Skeletal muscle tissue (tissue), 4 donors: ENCODE measurements around the gene NAA10. TPM values are rescaled to one million over a fixed set of nuclear protein-coding genes. Genes with fewer than 3 reads are reported as not detected.

ENCODE experiments used
- H3K27ac ChIP-seq: one replicate; pipeline ENCODE4 v1.7.0; 2013; ENCODE audit warnings: mild to moderate bottlenecking, low read depth, low read length, inconsistent platforms
- H3K27me3 ChIP-seq, 3 donors: one replicate each; pipeline ENCODE4 v1.7.0; 2013; ENCODE audit warnings: low read length in 3 of 3; ENCODE audit not compliant: control insufficient read depth in 3 of 3, insufficient read depth in 3 of 3
- H3K36me3 ChIP-seq, 3 donors: one replicate each; pipeline ENCODE4 v1.7.0; 2013; ENCODE audit warnings: low read length in 3 of 3; ENCODE audit not compliant: control insufficient read depth in 3 of 3, insufficient read depth in 3 of 3
- H3K4me1 ChIP-seq, 3 donors: one replicate each; pipeline ENCODE4 v1.7.0; 2013; ENCODE audit warnings: low read length in 3 of 3, mild to moderate bottlenecking in 3 of 3; ENCODE audit not compliant: control insufficient read depth in 3 of 3, insufficient read depth in 3 of 3
- H3K4me3 ChIP-seq, 3 donors: one replicate each; pipeline ENCODE4 v1.7.0; 2013; ENCODE audit warnings: low read length in 3 of 3
- H3K9ac ChIP-seq, 3 donors: one replicate each; pipeline ENCODE4 v1.7.0; 2013; ENCODE audit warnings: low read length in 3 of 3, mild to moderate bottlenecking in 3 of 3, moderate library complexity in 2 of 3, low read depth in 1 of 3
- H3K9me3 ChIP-seq, 3 donors: one replicate each; pipeline ENCODE4 v1.7.0; 2013; ENCODE audit warnings: low read length in 3 of 3; ENCODE audit not compliant: control insufficient read depth in 3 of 3
- total RNA-seq: library from RNA; depleted of rRNA; stranded (reverse); fragments of >200 nt; gene quantifications from one replicate; pipeline ENCODE4 v1.2.3, GENCODE V29; 2014
- donor health status: Osteomylitis.

The NAA10 gene
- total RNA-seq, 1 donor from 2014 or later = 13.6 TPM

DNA sequence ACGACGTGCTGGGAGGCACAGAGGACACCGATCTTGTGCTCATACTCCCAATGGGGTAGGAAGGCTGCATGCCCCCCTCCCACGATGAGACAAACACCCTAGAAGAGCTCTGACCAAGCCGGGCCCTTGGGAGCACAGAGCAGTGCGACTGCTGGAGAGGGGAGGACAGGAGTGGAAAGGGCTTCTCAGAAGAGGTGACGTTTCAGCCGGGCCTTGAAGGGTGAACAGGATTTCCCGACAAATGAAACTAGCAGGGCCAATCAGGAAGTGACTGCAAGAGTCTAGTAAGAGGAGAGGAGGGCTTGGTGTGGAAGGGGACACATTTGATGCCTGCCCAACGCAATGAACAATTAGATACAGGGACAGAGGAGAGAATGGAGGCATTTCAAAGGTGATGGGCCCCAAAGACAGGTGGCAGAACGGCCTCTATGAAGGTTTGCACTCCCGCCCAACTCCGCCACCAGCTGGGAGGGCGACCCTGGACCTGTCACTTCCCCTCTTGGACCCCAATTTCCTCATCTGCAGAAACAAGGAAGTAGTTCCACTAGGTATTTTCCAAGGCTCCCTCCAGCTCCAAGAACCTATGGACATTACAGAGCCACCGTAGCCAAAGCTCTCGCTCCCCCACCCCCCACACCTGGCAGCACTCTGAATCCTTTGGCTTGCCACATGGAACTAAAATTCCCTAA, 32.8 kb upstream of the NAA10 start:
- Histone ChIP-seq H3K9me3 (no peaks in the 10 kb centered on the region), H3K27me3 (no peaks in the 10 kb centered on the region), H3K27ac (peak overlapping the region; percentile 83), H3K36me3 (peaks cover 0 to 13% (median 5%) of the 10 kb centered on the region in 3 donors), H3K9ac (peak overlapping the region; percentile 70 to 81 (median 73)), H3K4me3 (peak overlapping the region; percentile 61 to 93 (median 88)), H3K4me1 (peaks cover 52 to 65% (median 54%) of the 10 kb centered on the region in 3 donors)

GRCh38 chrX:153966841-153967535, 32.2 kb upstream of the NAA10 start:
- Histone ChIP-seq H3K4me1 (peaks cover 52 to 65% (median 54%) of the 10 kb centered on the region in 3 donors), H3K4me3 (peak overlapping the region; percentile 54 to 93 (median 59)), H3K9ac (peak overlapping the region in 2 of 3 donors; percentile 73 to 81)

DNA sequence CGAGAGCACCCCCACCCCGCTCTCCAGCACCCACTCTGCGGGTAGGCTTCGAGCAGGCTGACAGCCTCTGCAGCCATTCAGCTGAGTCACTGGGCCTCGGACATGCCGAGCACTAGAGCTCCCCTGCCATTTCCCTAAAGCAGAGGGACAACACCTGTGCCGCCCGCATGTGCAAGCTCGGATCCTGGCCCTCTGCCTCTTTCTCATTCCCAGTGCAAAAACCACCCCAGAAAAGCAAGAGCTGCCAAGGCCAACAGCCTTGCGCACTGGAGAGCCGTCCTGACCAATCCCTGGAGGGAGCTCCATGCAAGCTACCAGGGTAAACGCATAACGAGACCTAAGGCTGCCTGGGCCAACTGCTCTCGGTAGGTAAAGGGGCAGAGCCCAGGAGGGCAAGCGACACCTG, 31.4 kb upstream of the NAA10 start:
- Histone ChIP-seq H3K27me3 (no peaks in the 10 kb centered on the region), H3K4me1 (peaks cover 52 to 65% (median 54%) of the 10 kb centered on the region in 3 donors), H3K27ac (peak overlapping the region; percentile 83), H3K4me3 (peak overlapping the region; percentile 54 to 93 (median 59)), H3K9ac (peak overlapping the region; percentile 57 to 81 (median 73)), H3K36me3 (peaks cover 12 to 26% (median 16%) of the 10 kb centered on the region in 3 donors), H3K9me3 (no peaks in the 10 kb centered on the region)

More at GRCh38 chrX:153966841-153967535, 32.2 kb upstream of the NAA10 start:
- Histone ChIP-seq H3K27me3 (no peaks in the 10 kb centered on the region), H3K9me3 (no peaks in the 10 kb centered on the region), H3K36me3 (peaks cover 5 to 19% (median 11%) of the 10 kb centered on the region in 3 donors), H3K27ac (peak overlapping the region; percentile 83)

DNA sequence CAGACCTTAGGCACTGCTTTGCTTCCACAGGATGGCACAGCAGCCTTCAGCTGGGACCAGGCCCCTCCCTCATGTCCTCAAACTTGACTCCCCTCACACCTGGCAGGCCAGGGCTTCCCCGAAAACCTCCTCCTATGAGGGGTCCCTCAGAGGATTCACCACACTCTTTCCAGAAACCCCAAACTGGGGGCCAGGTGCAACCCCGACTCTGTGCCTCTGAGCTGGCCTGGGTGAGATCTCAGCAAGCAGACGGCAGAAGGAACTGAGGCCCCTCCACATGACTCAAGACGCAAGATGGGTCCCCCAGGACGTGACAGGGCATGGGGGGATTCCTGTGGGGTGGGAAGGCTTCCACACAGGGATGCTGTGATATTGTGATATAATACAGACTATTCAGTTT, 30.6 kb upstream of the NAA10 start:
- Histone ChIP-seq H3K36me3 (peaks cover 20 to 35% (median 21%) of the 10 kb centered on the region in 3 donors), H3K27me3 (no peaks in the 10 kb centered on the region), H3K4me1 (peaks cover 52 to 61% (median 54%) of the 10 kb centered on the region in 3 donors), H3K9me3 (no peaks in the 10 kb centered on the region), H3K27ac (peak overlapping the region; percentile 83), H3K9ac (peak overlapping the region in 1 of 3 donors; percentile 50), H3K4me3 (no peak overlapping the region)

DNA sequence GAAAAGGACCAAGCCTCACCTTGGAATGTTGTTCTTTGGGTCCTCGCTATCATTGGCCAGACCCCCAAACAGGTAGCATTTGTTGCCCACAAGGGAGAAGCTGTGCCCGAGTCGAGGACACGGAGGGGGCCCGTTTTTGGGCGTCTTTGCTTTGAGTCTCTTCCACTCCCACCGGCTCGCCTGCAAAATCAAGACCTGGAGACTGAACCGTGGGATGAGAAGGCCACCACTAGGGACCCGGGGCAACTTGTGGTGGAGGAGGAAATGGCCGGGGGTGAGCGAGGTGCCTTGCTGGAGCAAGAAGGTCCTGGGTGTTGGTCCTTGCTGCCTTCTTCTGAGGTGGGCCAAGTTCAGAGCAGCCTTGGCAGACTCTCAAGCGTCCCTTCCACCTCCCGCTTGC, 29.3 kb upstream of the NAA10 start:
- Histone ChIP-seq H3K9ac (no peak overlapping the region), H3K27ac (no peak overlapping the region), H3K4me3 (no peak overlapping the region), H3K4me1 (peaks cover 46 to 53% (median 47%) of the 10 kb centered on the region in 3 donors), H3K9me3 (no peaks in the 10 kb centered on the region), H3K27me3 (no peaks in the 10 kb centered on the region), H3K36me3 (peaks cover 32 to 46% (median 33%) of the 10 kb centered on the region in 3 donors)

GRCh38 chrX:153963546-153963945, 28.7 kb upstream of the NAA10 start:
- H3K36me3 ChIP-seq = peaks cover 37 to 51% (median 38%) of the 10 kb centered on the region in 3 donors

DNA sequence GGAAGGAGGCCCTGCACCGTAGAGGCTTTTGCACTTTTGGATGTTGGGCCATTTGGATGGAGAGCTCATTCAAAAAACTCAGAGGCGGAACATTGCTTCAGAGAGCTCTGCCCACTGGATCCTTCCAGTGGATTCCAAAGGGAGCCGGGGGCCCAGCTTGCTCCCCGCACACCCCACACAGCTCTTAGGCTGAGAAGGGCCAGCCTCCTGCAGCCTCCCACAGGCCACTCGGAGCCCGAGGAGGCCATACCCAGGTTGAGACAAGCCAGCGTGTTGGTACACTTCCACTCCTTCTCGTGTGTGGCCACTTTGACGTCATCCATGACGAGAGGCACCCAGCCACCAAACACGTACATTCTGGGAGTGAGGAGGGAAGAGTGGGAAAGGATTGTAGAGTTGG, 26.5 kb upstream of the NAA10 start:
- Histone ChIP-seq H3K4me1 (peaks cover 20 to 25% (median 21%) of the 10 kb centered on the region in 3 donors), H3K27ac (no peak overlapping the region), H3K27me3 (no peaks in the 10 kb centered on the region), H3K9me3 (no peaks in the 10 kb centered on the region), H3K4me3 (no peak overlapping the region), H3K9ac (no peak overlapping the region), H3K36me3 (peaks cover 57 to 70% (median 59%) of the 10 kb centered on the region in 3 donors)

More at GRCh38 chrX:153963546-153963945, 28.7 kb upstream of the NAA10 start:
- Histone ChIP-seq H3K9me3 (no peaks in the 10 kb centered on the region), H3K27me3 (no peaks in the 10 kb centered on the region), H3K4me3 (no peak overlapping the region), H3K4me1 (peaks cover 42 to 47% (median 44%) of the 10 kb centered on the region in 3 donors), H3K9ac (peak overlapping the region in 1 of 3 donors; percentile 8), H3K27ac (no peak overlapping the region)

DNA sequence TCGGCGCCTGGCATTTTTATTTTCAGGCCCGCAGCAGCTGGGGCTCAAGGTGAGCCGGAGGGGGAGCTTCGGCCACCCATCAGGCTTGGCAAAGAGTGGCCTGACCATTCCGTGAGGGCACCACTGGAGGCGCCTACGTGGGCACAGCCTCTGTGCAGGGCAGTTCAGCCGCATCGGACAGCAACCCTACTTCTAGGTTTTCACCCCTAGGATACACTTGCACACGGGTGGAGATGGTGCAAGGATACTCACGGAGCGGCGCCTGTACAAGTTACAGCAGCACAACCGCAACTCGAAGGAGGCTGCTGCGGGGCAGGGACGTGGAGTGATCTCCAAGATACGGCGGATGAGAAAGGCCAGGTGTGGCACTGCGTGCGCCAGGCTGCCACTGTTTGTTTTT, 25.9 kb upstream of the NAA10 start:
- no peak overlapping the region for H3K4me3 ChIP-seq
- H3K27ac ChIP-seq = no peak overlapping the region
- no peaks in the 10 kb centered on the region for H3K9me3 ChIP-seq
- H3K9ac ChIP-seq = no peak overlapping the region
- H3K36me3 ChIP-seq = peaks cover 63 to 75% (median 64%) of the 10 kb centered on the region in 3 donors
- no peaks in the 10 kb centered on the region for H3K27me3 ChIP-seq
- H3K4me1 ChIP-seq = peaks cover 15 to 20% (median 16%) of the 10 kb centered on the region in 3 donors

DNA sequence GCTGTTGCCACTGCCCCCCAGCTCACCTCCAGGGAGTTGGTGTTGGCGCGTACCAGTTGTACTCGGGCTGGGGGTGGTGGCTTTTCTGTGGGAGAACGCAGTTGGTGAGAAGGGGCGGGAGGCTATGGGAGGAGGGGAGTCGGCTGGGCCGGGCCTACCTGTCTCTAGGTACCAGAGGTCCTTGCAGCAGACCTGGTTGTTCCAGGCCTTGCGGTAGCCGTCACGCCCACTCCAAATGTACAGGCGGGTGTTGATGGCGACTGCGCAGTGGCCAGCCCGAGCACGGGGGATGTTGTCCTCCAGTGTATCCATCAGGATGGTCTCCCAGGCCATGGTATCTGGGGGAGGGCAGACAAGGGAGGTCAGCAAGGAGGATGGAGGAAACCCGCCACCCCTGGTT, 25.2 kb upstream of the NAA10 start:
- Histone ChIP-seq H3K4me1 (peaks cover 9 to 13% (median 10%) of the 10 kb centered on the region in 3 donors), H3K27me3 (no peaks in the 10 kb centered on the region), H3K9ac (no peak overlapping the region), H3K27ac (no peak overlapping the region), H3K4me3 (no peak overlapping the region), H3K9me3 (no peaks in the 10 kb centered on the region), H3K36me3 (peaks cover 68 to 80% (median 71%) of the 10 kb centered on the region in 3 donors)

DNA sequence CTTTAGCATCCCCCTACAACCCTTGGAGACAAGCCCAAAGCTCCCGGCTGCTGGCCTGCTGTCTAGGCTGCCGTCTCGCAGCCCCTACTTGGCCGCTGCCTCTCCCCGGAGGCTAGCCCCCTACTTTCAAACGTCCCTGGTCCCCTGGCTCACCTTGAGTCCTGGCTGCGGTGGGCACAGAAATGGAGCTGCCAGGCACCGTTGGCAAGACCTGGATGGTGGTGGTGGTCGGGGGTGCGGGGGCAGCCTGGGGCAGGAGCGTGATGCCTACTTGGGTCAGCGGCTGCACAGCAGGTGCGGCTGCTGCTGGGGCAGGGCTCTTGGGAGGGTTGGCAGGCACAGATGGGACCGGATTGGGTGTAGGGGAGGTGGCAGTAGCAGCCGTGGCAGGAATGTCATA, 24.8 kb upstream of the NAA10 start:
- Histone ChIP-seq H3K9me3 (no peaks in the 10 kb centered on the region), H3K4me3 (no peak overlapping the region), H3K9ac (no peak overlapping the region), H3K4me1 (peaks cover 5 to 8% (median 6%) of the 10 kb centered on the region in 3 donors), H3K36me3 (peaks cover 69 to 84% (median 76%) of the 10 kb centered on the region in 3 donors), H3K27ac (no peak overlapping the region), H3K27me3 (no peaks in the 10 kb centered on the region)
